HEK293T (cell line): ENCODE results near the gene GLRX3.

ENCODE experiments used
- FOXA1 ChIP-seq: fragments of 450-650 bp; IDR thresholded peaks from 2 replicates; pipeline ENCODE4 v1.6.1; 2016; ENCODE audit warnings: mild to moderate bottlenecking
- FOXK2 ChIP-seq: fragments of 450-650 bp; IDR thresholded peaks from 2 replicates; pipeline ENCODE4 v1.6.1; 2016; ENCODE audit warnings: mild to moderate bottlenecking
- FOXM1 ChIP-seq: fragments of 450-650 bp; IDR thresholded peaks from 2 replicates; pipeline ENCODE4 v1.6.1; 2017; ENCODE audit warnings: mild to moderate bottlenecking, borderline replicate concordance
- HDGF ChIP-seq: fragments of 450-650 bp; IDR thresholded peaks from 2 replicates; pipeline ENCODE4 v1.6.1; 2017; ENCODE audit warnings: antibody characterized with exemption, borderline replicate concordance
- SP1 ChIP-seq: fragments of 450-650 bp; IDR thresholded peaks from 2 replicates; pipeline ENCODE4 v1.6.1; 2017
- ZNF384 ChIP-seq: fragments of 450-650 bp; IDR thresholded peaks from 2 replicates; pipeline ENCODE4 v1.6.1; 2016
- TF ChIP-seq, protein P1 (sequence below): fragments of 450-650 bp; IDR thresholded peaks from 2 replicates; pipeline ENCODE4 v1.6.1; 2016

DNA sequence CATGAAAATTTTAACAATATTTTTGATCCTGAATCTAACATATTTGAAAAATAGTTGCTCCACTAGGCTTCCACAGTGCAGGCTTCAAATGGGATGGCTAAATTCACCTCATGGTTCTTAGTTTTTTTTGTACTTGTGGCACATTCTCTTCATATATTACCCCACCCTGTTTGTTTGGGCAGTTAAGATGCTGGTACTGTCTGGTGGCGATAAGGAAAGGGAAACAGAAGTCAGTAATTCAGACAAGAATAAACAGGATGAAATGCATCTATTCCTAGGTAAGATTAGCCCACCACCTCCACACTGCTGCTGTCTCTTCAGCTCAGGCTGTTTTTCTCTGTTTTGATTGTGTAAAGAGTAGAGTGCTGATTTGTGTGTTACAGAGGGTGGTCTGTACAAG, 44.2 kb downstream of the GLRX3 start:
- no peak for TF ChIP-seq ZNF384
- no peak for TF ChIP-seq FOXM1
- TF ChIP-seq FOXK2: no peak
- TF ChIP-seq SP1: no peak
- TF ChIP-seq FOXA1: no peak
- TF ChIP-seq, protein P1, sequence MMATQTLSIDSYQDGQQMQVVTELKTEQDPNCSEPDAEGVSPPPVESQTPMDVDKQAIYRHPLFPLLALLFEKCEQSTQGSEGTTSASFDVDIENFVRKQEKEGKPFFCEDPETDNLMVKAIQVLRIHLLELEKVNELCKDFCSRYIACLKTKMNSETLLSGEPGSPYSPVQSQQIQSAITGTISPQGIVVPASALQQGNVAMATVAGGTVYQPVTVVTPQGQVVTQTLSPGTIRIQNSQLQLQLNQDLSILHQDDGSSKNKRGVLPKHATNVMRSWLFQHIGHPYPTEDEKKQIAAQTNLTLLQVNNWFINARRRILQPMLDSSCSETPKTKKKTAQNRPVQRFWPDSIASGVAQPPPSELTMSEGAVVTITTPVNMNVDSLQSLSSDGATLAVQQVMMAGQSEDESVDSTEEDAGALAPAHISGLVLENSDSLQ: no peak
- no peak for TF ChIP-seq HDGF
